H7 (cell line): ENCODE results near the gene HOOK2. TPM values are rescaled to one million over a fixed set of nuclear protein-coding genes. Genes with fewer than 3 reads are reported as not detected.
A peak's percentile ranks its signal among the peaks of the same experiment; 100 is the strongest.

ENCODE experiments used
- DNase-seq: peaks from one replicate; pipeline ENCODE4 v3.0.0; 2012
- H3K27me3 ChIP-seq: 2 replicates; pipeline ENCODE4 v1.6.0; 2011; ENCODE audit warnings: mild to moderate bottlenecking, low read length; ENCODE audit not compliant: control insufficient read depth, insufficient read depth
- H3K36me3 ChIP-seq: replicated peaks from 2 replicates; pipeline ENCODE4 v1.5.1; 2011; ENCODE audit warnings: low read length; ENCODE audit not compliant: control insufficient read depth, insufficient read depth
- H3K4me3 ChIP-seq: 2 replicates; pipeline ENCODE4 v1.5.1; 2011; ENCODE audit warnings: low read depth, mild to moderate bottlenecking, control low read depth, low read length, moderate library complexity; ENCODE audit not compliant: insufficient read depth
- total RNA-seq: library from RNA; depleted of rRNA; stranded (reverse); fragments of >200 nt; shearing (Covaris generic); gene quantifications from 2 replicates; pipeline ENCODE4 v1.2.3, GENCODE V29; 2014

The HOOK2 gene
- total RNA-seq, 1 experiment from 2014 or later: 15.4 TPM

GRCh38 chr19:12779162-12779993, 4.0 kb upstream of the HOOK2 start:
- DNase-seq: peak; percentile 64
- Histone ChIP-seq H3K27me3 (no peaks in the 10 kb centered on the region; the same call in 1 of the 2 replicates), H3K4me3 (no peak overlapping the region), H3K36me3 (peaks cover under 1% of the 10 kb centered on the region; the same call in 1 of the 2 replicates)

DNA sequence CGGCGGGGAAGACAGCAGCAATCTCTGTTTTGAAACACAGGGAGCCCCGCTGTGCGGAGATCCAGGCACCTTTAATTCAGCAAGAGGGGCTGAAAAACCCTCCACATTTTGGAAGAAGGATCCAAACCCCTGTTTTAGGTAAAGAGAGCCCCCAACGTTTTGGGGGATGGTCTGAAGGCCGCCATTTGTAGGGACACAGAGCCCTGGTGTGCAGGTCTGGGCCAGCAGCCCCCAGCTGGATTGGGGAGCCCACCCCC, 3.5 kb upstream of the HOOK2 start:
- peak; percentile 54 for DNase-seq
- Histone ChIP-seq H3K27me3 (no peaks in the 10 kb centered on the region; the same call in 1 of the 2 replicates), H3K4me3 (peak overlapping the region; percentile 54; the same call in 1 of the 2 replicates), H3K36me3 (peaks cover 3% of the 10 kb centered on the region)

DNA sequence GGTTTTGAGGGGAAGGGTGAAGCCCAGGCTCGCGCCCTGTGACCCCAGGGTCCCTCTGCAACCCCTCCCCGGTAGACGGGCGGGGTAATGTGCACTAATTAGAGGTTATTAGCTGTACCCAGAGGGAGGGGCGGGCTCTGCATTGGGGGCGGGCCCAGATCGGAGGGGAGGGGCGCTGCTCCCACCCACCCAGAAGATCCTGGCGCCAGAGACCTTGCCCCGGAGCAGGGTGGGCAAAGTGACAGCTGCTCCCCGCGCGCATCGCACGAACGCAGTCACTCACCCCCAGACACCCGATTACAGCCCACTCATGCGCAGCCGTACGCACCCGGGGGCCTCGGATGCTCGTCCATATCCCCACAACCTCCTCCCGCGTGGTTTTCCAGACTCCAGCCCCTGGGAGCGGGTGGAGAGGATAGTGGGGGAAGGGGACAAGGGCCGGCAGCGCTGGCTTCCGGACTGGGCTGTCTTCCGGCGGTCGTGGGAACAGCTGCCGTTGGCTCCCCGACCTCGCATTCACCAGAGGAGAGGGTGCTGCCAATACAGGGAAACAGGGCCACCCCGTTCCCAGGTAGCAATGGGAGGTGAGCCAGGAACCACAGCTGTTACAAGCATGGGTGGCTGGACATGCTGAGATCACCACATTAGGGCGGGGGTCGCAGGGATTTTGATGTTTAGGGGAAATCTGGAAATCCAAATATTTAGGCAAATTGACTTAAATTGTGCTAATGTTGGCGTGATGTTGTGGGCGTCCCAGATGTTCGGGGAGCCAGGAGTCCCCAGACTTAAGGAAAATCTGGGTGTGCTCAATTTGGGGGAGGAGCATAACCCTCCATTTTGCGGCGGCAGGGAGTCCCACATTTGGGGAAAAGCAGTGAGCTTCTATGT, 2.9 kb upstream of the HOOK2 start:
- peak overlapping the region; percentile 54 for H3K4me3 ChIP-seq
- H3K36me3 ChIP-seq: peaks cover 3% of the 10 kb centered on the region
- DNase-seq: peak; percentile 82
- H3K27me3 ChIP-seq: no peaks in the 10 kb centered on the region; the same call in 1 of the 2 replicates

- DNase-seq: peak; percentile 96
- Histone ChIP-seq H3K36me3 (peaks cover 3% of the 10 kb centered on the region), H3K27me3 (no peaks in the 10 kb centered on the region; the same call in 1 of the 2 replicates), H3K4me3 (peak overlapping the region; percentile 54)
These were observed 2.1 kb upstream of the HOOK2 start for GRCh38 chr19:12777217-12778016.

DNA sequence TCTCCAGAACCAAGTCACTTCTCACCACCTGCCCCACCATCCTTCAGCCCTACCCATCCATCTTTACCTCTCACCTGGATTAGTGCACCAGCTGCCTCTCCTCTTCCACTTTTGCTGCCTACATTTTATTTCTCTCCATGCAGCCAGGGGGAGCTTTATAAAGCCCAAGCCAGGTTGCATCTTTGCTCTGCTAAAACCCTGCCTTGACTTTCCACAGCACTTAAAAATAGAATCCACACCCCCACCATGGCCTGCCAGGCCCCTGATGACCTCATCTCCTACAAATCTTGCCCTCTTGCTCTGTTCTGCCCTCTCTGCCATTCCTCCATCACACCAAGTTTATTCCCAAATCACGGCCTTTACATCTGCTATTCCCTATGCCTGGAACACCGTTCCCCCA, 1.8 kb downstream of the HOOK2 start:
- no peak overlapping the region for H3K4me3 ChIP-seq
- H3K36me3 ChIP-seq: peaks cover 4% of the 10 kb centered on the region
- H3K27me3 ChIP-seq: peaks cover 1% of the 10 kb centered on the region; the same call in 1 of the 2 replicates
- no peak for DNase-seq

DNA sequence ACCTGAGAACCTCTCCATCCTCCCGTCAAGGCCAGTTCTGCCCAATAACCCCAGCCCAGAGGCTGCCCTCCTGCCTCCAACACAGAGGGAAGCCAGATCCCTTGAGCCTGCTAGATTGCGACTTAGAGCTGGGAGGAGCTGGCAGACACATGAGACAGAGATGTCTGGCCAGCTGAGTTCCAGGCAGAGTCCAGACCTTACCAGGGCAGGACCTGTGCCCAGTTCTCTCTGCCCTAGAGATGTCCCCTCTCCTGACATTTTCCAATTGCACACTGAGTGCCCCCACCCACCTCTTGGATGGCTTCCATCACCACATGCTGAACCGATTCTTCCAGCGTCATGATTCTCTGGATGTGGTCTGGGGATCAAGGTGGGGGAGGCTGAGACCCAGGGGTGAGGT, 3.0 kb downstream of the HOOK2 start:
- Histone ChIP-seq H3K4me3 (no peak overlapping the region), H3K36me3 (peaks cover 4% of the 10 kb centered on the region), H3K27me3 (peaks cover 1% of the 10 kb centered on the region; the same call in 1 of the 2 replicates)
- no peak for DNase-seq

GRCh38 chr19:12770922-12771321, 4.4 kb downstream of the HOOK2 start:
- no peak for DNase-seq
- H3K4me3 ChIP-seq: no peak overlapping the region
- H3K27me3 ChIP-seq: peaks cover 1% of the 10 kb centered on the region; the same call in 1 of the 2 replicates
- peaks cover 4% of the 10 kb centered on the region for H3K36me3 ChIP-seq

- H3K4me3 ChIP-seq: no peak overlapping the region; the same call in 1 of the 2 replicates
- H3K36me3 ChIP-seq: peaks cover 6% of the 10 kb centered on the region
- peaks cover 4% of the 10 kb centered on the region; the same call in 1 of the 2 replicates for H3K27me3 ChIP-seq
- peak; percentile 99 for DNase-seq
These were observed 5.7 kb downstream of the HOOK2 start for GRCh38 chr19:12769689-12770088.

GRCh38 chr19:12767666-12768065, 7.7 kb downstream of the HOOK2 start:
- Histone ChIP-seq H3K4me3 (no peak overlapping the region), H3K27me3 (peaks cover 4% of the 10 kb centered on the region; the same call in 1 of the 2 replicates), H3K36me3 (peaks cover 12% of the 10 kb centered on the region)
- no peak for DNase-seq

DNA sequence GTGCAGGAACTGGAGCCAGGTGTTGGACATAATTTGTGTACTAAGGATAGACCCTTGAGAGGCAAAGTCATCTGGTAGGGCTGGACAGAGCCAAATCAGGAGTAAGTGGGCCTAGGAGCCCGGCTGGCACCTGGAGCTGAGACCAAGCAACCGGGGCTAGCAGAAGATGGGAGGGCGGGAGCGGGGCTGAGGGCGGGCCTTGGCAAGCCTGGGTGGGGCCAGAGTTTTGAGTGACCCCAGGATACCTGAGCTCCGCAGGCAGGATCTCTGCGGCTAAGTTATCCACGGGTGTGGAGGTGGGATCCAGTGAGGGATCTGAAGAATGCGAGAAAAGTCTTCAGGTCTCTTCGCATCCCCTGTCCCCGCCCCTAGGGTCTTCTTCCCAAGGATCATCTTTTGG, 8.2 kb downstream of the HOOK2 start:
- peaks cover 13% of the 10 kb centered on the region for H3K36me3 ChIP-seq
- H3K4me3 ChIP-seq: no peak overlapping the region
- peaks cover 4% of the 10 kb centered on the region; the same call in 1 of the 2 replicates for H3K27me3 ChIP-seq
- peak; percentile 67 for DNase-seq

GRCh38 chr19:12766051-12766521, 9.3 kb downstream of the HOOK2 start:
- Histone ChIP-seq H3K27me3 (peaks cover 4% of the 10 kb centered on the region; the same call in 1 of the 2 replicates), H3K4me3 (peak overlapping the region; percentile 48), H3K36me3 (peaks cover 14% of the 10 kb centered on the region)
- peak; percentile 91 for DNase-seq

GRCh38 chr19:12764698-12765097, 10.7 kb downstream of the HOOK2 start:
- Histone ChIP-seq H3K4me3 (no peak overlapping the region), H3K27me3 (peaks cover 2% of the 10 kb centered on the region; the same call in 1 of the 2 replicates), H3K36me3 (peaks cover 13% of the 10 kb centered on the region)
- DNase-seq: no peak

DNA sequence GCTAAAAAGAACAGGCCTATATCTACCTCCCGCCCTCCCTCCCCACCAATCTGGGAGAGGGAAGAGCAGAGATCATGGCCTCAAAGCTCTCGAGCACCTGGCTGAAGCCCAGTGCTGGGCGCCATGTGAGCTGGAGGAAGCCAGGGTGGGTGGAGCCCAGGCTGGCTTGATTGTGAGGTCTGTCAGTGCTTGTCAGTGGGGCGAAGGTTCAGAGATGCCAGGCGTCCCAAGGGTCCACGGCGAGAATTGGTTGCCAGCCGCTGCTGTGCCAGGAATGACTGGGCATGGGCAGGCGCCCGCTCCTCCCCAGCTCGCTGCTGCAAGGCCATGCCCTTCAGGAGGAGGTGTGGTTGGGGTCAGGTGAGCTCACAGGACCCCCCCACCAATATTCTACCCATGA, 12.3 kb downstream of the HOOK2 start:
- Histone ChIP-seq H3K36me3 (peaks cover 13% of the 10 kb centered on the region), H3K27me3 (peaks cover 3% of the 10 kb centered on the region; the same call in 1 of the 2 replicates), H3K4me3 (no peak overlapping the region)
- no peak for DNase-seq

- no peak for DNase-seq
- H3K36me3 ChIP-seq: peaks cover 11% of the 10 kb centered on the region
- H3K4me3 ChIP-seq: no peak overlapping the region
- peaks cover 5% of the 10 kb centered on the region; the same call in 1 of the 2 replicates for H3K27me3 ChIP-seq
These were observed 15.7 kb downstream of the HOOK2 start for GRCh38 chr19:12759686-12760085.
